IMR-90 (cell line): ENCODE data around the gene GSN. TPM values are rescaled to one million over a fixed set of nuclear protein-coding genes. Genes with fewer than 3 reads are reported as not detected.

Experiments used
- ATAC-seq: fragments of 200-7000 bp; cut with Tn5 transposase; 2 replicates; pipeline ENCODE4 v1.9.1; 2020; ENCODE audit warnings: low read depth, mild to moderate bottlenecking, moderate library complexity
- BruUV-seq: library from RNA; stranded (reverse); fragments of 400-500 nt; replicated peaks from 2 replicates; lab custom pipeline; 2021; lab: Mats Ljungman, UMichigan
- CTCF ChIA-PET: fragments of 300-600 bp; formaldehyde crosslinking; extraction: SDS; loops from one replicate; lab custom pipeline; 2021; ENCODE audit warnings: antibody characterized with exemption; lab: Yijun Ruan, JAX
- POLR2A ChIA-PET: fragments of 300-600 bp; sonication (Branson Sonifier 250); formaldehyde crosslinking; loops from one replicate; lab custom pipeline; 2022; ENCODE audit warnings: antibody characterized with exemption; ENCODE audit not compliant: unreplicated experiment; lab: Charles Lee
- DNase-seq: peaks from one replicate; pipeline ENCODE4 v3.0.0; 2013
- H2AFZ ChIP-seq: replicated peaks from 2 replicates; pipeline ENCODE3; 2013; ENCODE audit warnings: low read length, mild to moderate bottlenecking; ENCODE audit not compliant: poor library complexity
- H2AK5ac ChIP-seq: 2 replicates; pipeline ENCODE4 v1.6.1; 2013; ENCODE audit warnings: low read depth, low read length, inconsistent platforms
- H2AK9ac ChIP-seq: replicated peaks from 2 replicates; pipeline ENCODE3; 2013; ENCODE audit warnings: mild to moderate bottlenecking, low read depth, low read length, moderate library complexity; ENCODE audit not compliant: poor library complexity
- H2BK120ac ChIP-seq: 2 replicates; pipeline ENCODE4 v1.6.1; 2013; ENCODE audit warnings: low read depth, low read length, inconsistent platforms
- H2BK15ac ChIP-seq: 3 replicates; pipeline ENCODE4 v1.6.1; 2013; ENCODE audit warnings: low read depth, low read length, inconsistent platforms
- H2BK20ac ChIP-seq: 2 replicates; pipeline ENCODE4 v1.6.1; 2013; ENCODE audit warnings: low read depth, mild to moderate bottlenecking, inconsistent platforms, low read length, moderate library complexity
- H2BK5ac ChIP-seq: 2 replicates; pipeline ENCODE4 v1.6.1; 2013; ENCODE audit warnings: mild to moderate bottlenecking, low read depth, low read length, inconsistent platforms; ENCODE audit not compliant: poor library complexity, severe bottlenecking
- H3K14ac ChIP-seq: replicated peaks from 2 replicates; pipeline ENCODE4 v1.6.1; 2013; ENCODE audit warnings: low read depth, low read length, inconsistent platforms
- H3K18ac ChIP-seq: 2 replicates; pipeline ENCODE4 v1.6.1; 2013; ENCODE audit warnings: low read depth, low read length, control low read depth
- H3K23ac ChIP-seq: 2 replicates; pipeline ENCODE4 v1.6.1; 2013; ENCODE audit warnings: low read depth, low read length, inconsistent platforms
- H3K27ac ChIP-seq: 2 replicates; pipeline ENCODE4 v1.5.1; 2013; ENCODE audit warnings: mild to moderate bottlenecking, control low read depth, low read length; ENCODE audit not compliant: insufficient read depth
- H3K27me3 ChIP-seq: 2 replicates; pipeline ENCODE4 v1.6.1; 2013; ENCODE audit warnings: low read length; ENCODE audit not compliant: control insufficient read depth, insufficient read depth
- H3K36me3 ChIP-seq: 2 replicates; pipeline ENCODE4 v1.6.1; 2013; ENCODE audit warnings: low read length, mixed read lengths; ENCODE audit not compliant: control insufficient read depth, insufficient read depth
- H3K4ac ChIP-seq: 2 replicates; pipeline ENCODE4 v1.6.1; 2013; ENCODE audit warnings: low read depth, low read length, inconsistent platforms
- H3K4me1 ChIP-seq: 2 replicates; pipeline ENCODE4 v1.6.1; 2013; ENCODE audit warnings: low read length, mixed read lengths; ENCODE audit not compliant: control insufficient read depth, insufficient read depth
- H3K4me2 ChIP-seq: 2 replicates; pipeline ENCODE4 v1.6.1; 2013; ENCODE audit warnings: low read depth, mild to moderate bottlenecking, control low read depth, low read length, moderate library complexity
- H3K4me3 ChIP-seq: 2 replicates; pipeline ENCODE4 v1.5.1; 2013; ENCODE audit warnings: low read depth, mild to moderate bottlenecking, control low read depth, low read length, moderate library complexity; ENCODE audit not compliant: insufficient read depth
- H3K56ac ChIP-seq: 2 replicates; pipeline ENCODE4 v1.6.1; 2013; ENCODE audit warnings: low read length, inconsistent platforms; ENCODE audit not compliant: insufficient read depth; ENCODE audit errors: extremely low read depth
- H3K79me1 ChIP-seq, 2 experiments: 2 replicates each; pipeline ENCODE4 v1.6.1; 2013; ENCODE audit warnings: low read length in 2 of 2, inconsistent platforms in 1 of 2, low read depth in 1 of 2
- H3K9ac ChIP-seq: 2 replicates; pipeline ENCODE4 v1.6.1; 2013; ENCODE audit warnings: low read depth, low read length, control low read depth
- H3K9me1 ChIP-seq: 2 replicates; pipeline ENCODE4 v1.6.1; 2013; ENCODE audit warnings: low read length, inconsistent platforms; ENCODE audit not compliant: insufficient read depth
- H3K9me3 ChIP-seq: 2 replicates; pipeline ENCODE4 v1.6.1; 2013; ENCODE audit warnings: low read length; ENCODE audit not compliant: control insufficient read depth, insufficient read depth
- H4K20me1 ChIP-seq: 2 replicates; pipeline ENCODE4 v1.6.1; 2013; ENCODE audit warnings: low read length, inconsistent platforms; ENCODE audit not compliant: insufficient read depth
- H4K5ac ChIP-seq: 2 replicates; pipeline ENCODE4 v1.6.1; 2013; ENCODE audit warnings: mild to moderate bottlenecking, low read depth, low read length, control low read depth
- H4K8ac ChIP-seq, 2 experiments: 2 replicates each; pipeline ENCODE4 v1.6.1; 2013; ENCODE audit warnings: low read depth in 2 of 2, low read length in 2 of 2, control low read depth in 1 of 2, inconsistent platforms in 1 of 2
- H4K91ac ChIP-seq: 2 replicates; pipeline ENCODE4 v1.6.1; 2013; ENCODE audit warnings: low read depth, low read length, inconsistent platforms; ENCODE audit not compliant: insufficient read depth
- BHLHE40 ChIP-seq: fragments of 150-350 bp; IDR thresholded peaks from 2 replicates; pipeline ENCODE4 v1.6.1; 2016; ENCODE audit warnings: mild to moderate bottlenecking, low read depth, low read length
- CHD1 ChIP-seq: IDR thresholded peaks from 2 replicates; pipeline ENCODE4 v1.6.1; 2012; ENCODE audit warnings: low read depth, low read length, improper control_type of control experiment
- FOS ChIP-seq: fragments of 150-350 bp; IDR thresholded peaks from 2 replicates; pipeline ENCODE4 v1.6.1; 2016; ENCODE audit warnings: low read depth, low read length
- WGBS, 2 experiments: methylation state at CpG; one replicate each; pipeline versions ENCODE4 v1.1.5 to v1.1.7; 2013; ENCODE audit warnings: missing lambda C conversion rate in 2 of 2; ENCODE audit not compliant: insufficient read length in 1 of 2; ENCODE audit errors: extremely low coverage in 2 of 2; 5-methylcytosine and 5-hydroxymethylcytosine counted together
- dilution Hi-C: fragments of 300-500 bp; cut with HindIII; formaldehyde crosslinking; loops from one replicate; pipeline ENCODE4 v1.14.3; 2018; ENCODE audit warnings: low sequenced_read_pairs; ENCODE audit not compliant: unreplicated experiment
- in situ Hi-C: fragments of 300-500 bp; cut with MboI; formaldehyde crosslinking; loops from 3 replicates; pipeline ENCODE4 v1.14.3; 2019; ENCODE audit warnings: low sequenced_read_pairs, inconsistent platforms, mixed read lengths
- intact Hi-C: fragments of 100-400 bp; cut with micrococcal nuclease; formaldehyde crosslinking; loops from 2 replicates; pipeline ENCODE4 v1.10.0; 2022
- polyA plus RNA-seq, 3 experiments: library from polyadenylated mRNA; depleted of rRNA; stranded (reverse); fragments of >200 nt; gene quantifications; 2 replicates each; pipeline ENCODE4 v1.2.3, GENCODE V29; 2012; ENCODE audit warnings: low replicate concordance in 1 of 3
- total RNA-seq: library from RNA; depleted of rRNA; stranded (reverse); fragments of >200 nt; gene quantifications from 2 replicates; pipeline ENCODE4 v1.2.3, GENCODE V29; 2012

GSN gene
- total and polyA plus RNA-seq, 2 of the 4 experiments (the other 2 are of a cell fraction) = 495 to 547 TPM

GRCh38 chr9:121240472-121241135 lies 27.4 kb upstream of the GSN start:
- DNase-seq (peak; percentile 42), ATAC-seq (no peak; the same call in 1 of the 2 replicates)
- no peak overlapping the region for H2BK20ac ChIP-seq
- no peak overlapping the region for H3K4me3 ChIP-seq
- WGBS, 2 experiments = 91% methylated on average over 3 of the region's 6 CpGs; no CpG with 5 or more reads in 1 of the 2 experiments
- no peak overlapping the region for H2BK120ac ChIP-seq
- no peak overlapping the region for H2AFZ ChIP-seq
- POLR2A ChIA-PET = no interaction called here
- H3K36me3 ChIP-seq = no peaks in the 10 kb centered on the region
- in situ Hi-C loops (no loop called here), dilution Hi-C loops (no loop called here), intact Hi-C loops (no loop called here)
- H3K4me2 ChIP-seq = no peak overlapping the region; the same call in 1 of the 2 replicates
- BruUV-seq = no TSS peak
- H4K91ac ChIP-seq = no peak overlapping the region
- peak overlapping the region; percentile 44; the same call in 1 of the 2 replicates for H3K27ac ChIP-seq
- no peak overlapping the region for H2BK15ac ChIP-seq
- H3K27me3 ChIP-seq = no peaks in the 10 kb centered on the region
- no peak overlapping the region for H3K56ac ChIP-seq
- TF ChIP-seq FOS (no peak), CHD1 (no peak), BHLHE40 (no peak)
- no peak overlapping the region for H2AK5ac ChIP-seq
- H3K4me1 ChIP-seq = peaks cover 9% of the 10 kb centered on the region
- no peak overlapping the region for H3K23ac ChIP-seq
- no peaks in the 10 kb centered on the region for H4K20me1 ChIP-seq
- no peak overlapping the region for H4K5ac ChIP-seq
- H3K9ac ChIP-seq = no peak overlapping the region
- no peak overlapping the region for H3K4ac ChIP-seq
- no peak overlapping the region for H2AK9ac ChIP-seq
- no peak overlapping the region for H2BK5ac ChIP-seq
- H3K9me3 ChIP-seq = no peaks in the 10 kb centered on the region
- no peak overlapping the region for H3K14ac ChIP-seq
- H3K18ac ChIP-seq = peak overlapping the region; percentile 62
- CTCF ChIA-PET = interaction anchor here (1.1 kb wide), 1 partner anchor 321 kb away, joined by 3 read pairs; no protein-coding TSS in a partner anchor
- 0 out of 2 replicates have a peak, but pooled peaks cover under 1% of the 10 kb centered on the region for H3K9me1 ChIP-seq
- H3K79me1 ChIP-seq = no peaks in the 10 kb centered on the region
- no peak overlapping the region for H4K8ac ChIP-seq
